Right cardiac atrium (tissue), 5 donors: Measurements from ENCODE around the gene DOK5. TPM values are rescaled to one million over a fixed set of nuclear protein-coding genes. Genes with fewer than 3 reads are reported as not detected.

Experiments used
- ATAC-seq, 2 donors: fragments of 200-7000 bp; cut with Tn5 transposase; one replicate each; pipeline versions ENCODE4 v1.8.0 to v1.9.1; 2020; ENCODE audit warnings: moderate library complexity in 2 of 2, mild to moderate bottlenecking in 1 of 2
- DNase-seq, 3 donors: peaks; one replicate each; pipeline ENCODE4 v3.0.0-alpha.2; 2020
- H3K27ac ChIP-seq: one replicate; pipeline ENCODE4 v1.5.1; 2013; ENCODE audit warnings: mild to moderate bottlenecking, low read length, control low read depth, moderate library complexity
- H3K27me3 ChIP-seq: one replicate; pipeline ENCODE4 v1.6.1; 2013; ENCODE audit not compliant: control insufficient read depth, insufficient read depth
- H3K4me1 ChIP-seq: one replicate; pipeline ENCODE4 v1.6.1; 2013; ENCODE audit warnings: low read length; ENCODE audit not compliant: control insufficient read depth, insufficient read depth
- H3K4me3 ChIP-seq: one replicate; pipeline ENCODE4 v1.5.1; 2013; ENCODE audit warnings: low read length, control low read depth
- H3K9me3 ChIP-seq: one replicate; pipeline ENCODE4 v1.6.1; 2013; ENCODE audit warnings: low read length; ENCODE audit not compliant: control insufficient read depth
- WGBS: extraction: QIAGEN DNeasy Blood & Tissue Kit; methylation state at CpG from one replicate; pipeline ENCODE4 v1.1.7; 2013; 5-methylcytosine and 5-hydroxymethylcytosine counted together
- intact Hi-C, 4 donors: fragments of 100-400 bp; cut with DNase I; formaldehyde crosslinking; loops; one replicate each; pipeline versions ENCODE4 v1.11.0 to v1.14.0; 2022 to 2023
- polyA plus RNA-seq: library from polyadenylated mRNA; stranded (reverse); fragments of 200-250 nt; gene quantifications from one replicate; pipeline ENCODE4 v1.2.3, GENCODE V29; 2013
- total RNA-seq, 4 donors: library from RNA; stranded (reverse); fragmentation: NEBNext Ultra II Directional; extraction: Animal tissue kit (Norgen Biotek cat#: 25700); gene quantifications; one replicate each; pipeline ENCODE4 v1.2.1, GENCODE V29; 2021
- donor health status: healthy with polysubstance abuse.
- donor health status: DM: no; HTN: yes; CAD: no.
- donor health status: DM: no; HTN: no; CAD: no.
- donor health status: DM: no; HTN: yes; CAD: no; lungs with severe emphysema.
- donor health status: DM: yes; HTN: yes; CAD: no.

DOK5 gene
- total and polyA plus RNA-seq, 5 donors, result 10.6 to 20.2 (median 16.0) TPM

GRCh38 chr20:54590856-54591255, 115.5 kb downstream of the DOK5 start:
- intact Hi-C loops, result no loop called here
- no peaks in the 10 kb centered on the region for H3K4me1 ChIP-seq
- H3K27me3 ChIP-seq, result no peaks in the 10 kb centered on the region
- no peak overlapping the region for H3K4me3 ChIP-seq
- DNase-seq (no peak), ATAC-seq (no peak)
- no peaks in the 10 kb centered on the region for H3K9me3 ChIP-seq
- no peak overlapping the region for H3K27ac ChIP-seq

- Histone ChIP-seq H3K9me3 (no peaks in the 10 kb centered on the region), H3K27ac (no peak overlapping the region), H3K4me1 (no peaks in the 10 kb centered on the region), H3K27me3 (no peaks in the 10 kb centered on the region), H3K4me3 (no peak overlapping the region)
- ATAC-seq, result no peak
- no peak for DNase-seq
- intact Hi-C loops, result no loop called here
Measured at GRCh38 chr20:54596651-54597050, 121.3 kb downstream of the DOK5 start.

DNA sequence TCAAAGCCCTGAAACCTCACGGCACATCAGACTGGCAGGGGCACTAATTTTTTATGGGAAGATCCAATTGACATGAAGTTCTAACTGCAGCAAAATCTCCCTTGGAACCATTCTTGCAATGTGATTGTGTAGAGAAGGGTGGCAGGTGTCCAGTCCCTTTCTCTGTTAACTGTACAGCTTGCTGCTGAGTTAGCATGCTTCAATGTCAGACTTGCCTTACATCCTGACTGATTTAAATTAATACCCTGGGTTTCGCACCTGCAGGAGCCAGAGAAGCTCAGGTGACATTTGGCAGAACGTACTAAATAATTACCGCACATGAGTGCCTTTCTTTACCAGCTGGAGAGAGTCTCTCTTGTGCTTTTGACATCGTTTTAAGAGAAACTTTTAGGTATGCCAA, 123.0 kb downstream of the DOK5 start:
- intact Hi-C loops, result no loop called here
- DNase-seq (no peak), ATAC-seq (no peak)
- Histone ChIP-seq H3K4me3 (no peak overlapping the region), H3K4me1 (no peaks in the 10 kb centered on the region), H3K27me3 (no peaks in the 10 kb centered on the region), H3K27ac (no peak overlapping the region), H3K9me3 (no peaks in the 10 kb centered on the region)
- WGBS, result 95% methylated on average over 5 of the region's 5 CpGs

DNA sequence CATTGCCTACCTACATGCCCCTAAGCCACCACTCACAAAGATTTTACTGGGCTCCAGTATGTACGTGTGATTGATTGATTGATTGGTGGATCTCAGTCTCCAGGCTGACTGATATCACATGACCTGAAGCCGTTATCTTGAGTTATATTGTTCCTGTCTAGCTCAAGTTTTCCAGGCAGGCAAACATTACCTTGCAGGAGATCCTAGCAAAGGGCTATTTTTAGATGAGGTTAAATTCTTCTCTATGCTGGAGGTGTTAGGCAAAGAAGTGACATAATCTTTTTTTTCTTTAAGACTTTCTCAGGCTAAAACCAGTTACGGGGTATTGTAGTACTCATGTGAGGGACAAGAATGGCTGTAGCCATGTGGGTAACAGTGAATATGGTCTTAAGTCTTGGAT, 125.2 kb downstream of the DOK5 start:
- 68% methylated on average over 3 of the region's 3 CpGs for WGBS
- DNase-seq (no peak), ATAC-seq (no peak)
- Histone ChIP-seq H3K4me1 (no peaks in the 10 kb centered on the region), H3K9me3 (no peaks in the 10 kb centered on the region), H3K27me3 (no peaks in the 10 kb centered on the region), H3K4me3 (no peak overlapping the region), H3K27ac (no peak overlapping the region)
- intact Hi-C loops, result no loop called here

GRCh38 chr20:54601831-54602515, 126.6 kb downstream of the DOK5 start:
- H3K27ac ChIP-seq, result no peak overlapping the region
- ATAC-seq (no peak), DNase-seq (no peak)
- 89% methylated on average over 10 of the region's 10 CpGs for WGBS
- no peaks in the 10 kb centered on the region for H3K27me3 ChIP-seq
- H3K9me3 ChIP-seq, result no peaks in the 10 kb centered on the region
- H3K4me1 ChIP-seq, result no peaks in the 10 kb centered on the region
- intact Hi-C loops, result no loop called here
- H3K4me3 ChIP-seq, result no peak overlapping the region

GRCh38 chr20:54605319-54605718, 129.9 kb downstream of the DOK5 start:
- H3K4me3 ChIP-seq, result no peak overlapping the region
- ATAC-seq, result no peak
- no peaks in the 10 kb centered on the region for H3K27me3 ChIP-seq
- no peak overlapping the region for H3K27ac ChIP-seq
- DNase-seq, result no peak
- WGBS, result 93% methylated on average over 3 of the region's 3 CpGs
- H3K4me1 ChIP-seq, result no peaks in the 10 kb centered on the region
- H3K9me3 ChIP-seq, result no peaks in the 10 kb centered on the region
- intact Hi-C loops, result no loop called here

GRCh38 chr20:54606380-54606779, 131.0 kb downstream of the DOK5 start:
- Histone ChIP-seq H3K9me3 (no peaks in the 10 kb centered on the region), H3K27ac (no peak overlapping the region), H3K27me3 (no peaks in the 10 kb centered on the region), H3K4me1 (no peaks in the 10 kb centered on the region), H3K4me3 (no peak overlapping the region)
- DNase-seq (no peak), ATAC-seq (no peak)
- WGBS, result 78% methylated on average over 3 of the region's 3 CpGs
- intact Hi-C loops, result no loop called here

DNA sequence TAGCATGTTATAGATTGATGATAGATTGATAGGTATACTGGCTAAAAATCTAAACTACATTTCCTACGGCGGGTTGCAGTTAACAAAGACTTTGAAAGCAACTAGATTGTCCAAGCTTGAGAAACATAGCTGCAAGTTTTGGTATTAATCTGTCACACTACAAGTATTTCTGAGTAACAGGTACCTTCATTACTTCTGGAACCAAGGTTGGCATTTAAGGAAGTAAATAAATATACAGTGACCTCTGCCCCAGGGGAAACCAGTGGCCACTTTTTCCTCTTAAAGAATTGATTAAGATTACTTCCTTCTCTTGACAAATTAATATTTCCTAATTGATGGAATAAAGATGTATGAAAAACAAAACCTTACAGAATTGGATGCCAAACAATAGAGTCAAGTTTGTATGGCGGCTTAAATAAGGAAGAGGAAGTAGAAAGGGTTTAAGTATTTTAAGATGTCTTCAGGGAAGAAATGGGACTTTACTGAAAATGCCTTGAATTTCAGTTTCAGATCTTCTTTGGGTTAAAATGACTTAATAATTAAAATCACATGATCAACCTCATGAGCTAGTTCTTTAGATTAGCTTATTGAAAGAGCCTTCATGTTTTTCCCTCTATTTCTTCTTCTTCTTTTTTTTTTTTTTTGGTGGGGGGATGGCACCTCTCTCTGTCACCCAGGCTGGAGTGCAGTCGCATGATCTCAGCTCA, 132.8 kb downstream of the DOK5 start:
- no peak overlapping the region for H3K4me3 ChIP-seq
- H3K4me1 ChIP-seq, result no peaks in the 10 kb centered on the region
- DNase-seq (no peak), ATAC-seq (no peak)
- no peak overlapping the region for H3K27ac ChIP-seq
- H3K9me3 ChIP-seq, result no peaks in the 10 kb centered on the region
- H3K27me3 ChIP-seq, result no peaks in the 10 kb centered on the region
- WGBS, result 95% methylated on average over 4 of the region's 4 CpGs
- intact Hi-C loops, result no loop called here

- ATAC-seq (no peak), DNase-seq (no peak)
- Histone ChIP-seq H3K9me3 (no peaks in the 10 kb centered on the region), H3K27ac (no peak overlapping the region), H3K27me3 (no peaks in the 10 kb centered on the region), H3K4me3 (no peak overlapping the region), H3K4me1 (no peaks in the 10 kb centered on the region)
- WGBS, result 96% methylated on average over 5 of the region's 5 CpGs
- intact Hi-C loops, result no loop called here
Measured at GRCh38 chr20:54608943-54609342, 133.6 kb downstream of the DOK5 start.

DNA sequence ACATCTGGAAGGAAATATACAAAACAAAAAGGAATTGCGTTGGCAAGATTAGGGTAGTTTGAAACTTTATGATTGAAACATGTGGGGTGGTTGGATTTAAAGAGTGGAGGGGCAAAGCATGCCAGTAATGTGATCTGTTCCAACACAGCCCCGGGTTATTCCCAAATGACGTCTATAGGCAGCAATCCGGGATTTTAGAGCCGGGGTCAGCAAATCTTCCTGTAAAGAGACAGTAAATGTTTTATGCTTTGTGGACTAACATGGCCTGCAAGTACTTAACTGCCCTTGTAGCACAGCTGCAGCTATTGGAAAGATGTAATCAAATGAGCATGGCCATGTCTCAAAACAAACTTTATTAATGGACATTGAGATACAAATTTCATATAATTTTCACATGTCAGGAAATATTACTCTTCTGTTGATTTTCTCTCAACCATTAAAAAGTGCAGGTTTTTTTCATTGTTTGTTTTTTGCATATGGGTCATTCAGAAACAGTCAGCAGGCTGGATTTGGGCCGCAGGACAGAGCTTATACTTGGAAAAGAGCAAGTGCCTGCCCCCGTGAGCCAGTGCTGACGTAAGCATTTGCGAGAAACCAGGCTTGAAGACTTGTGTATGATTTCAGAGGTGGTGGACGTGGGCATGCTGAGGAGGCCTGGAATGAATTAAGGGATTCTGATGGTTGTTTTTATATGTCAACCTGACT, 136.5 kb downstream of the DOK5 start:
- ATAC-seq (no peak), DNase-seq (no peak)
- Histone ChIP-seq H3K27ac (no peak overlapping the region), H3K27me3 (no peaks in the 10 kb centered on the region), H3K4me1 (no peaks in the 10 kb centered on the region), H3K4me3 (no peak overlapping the region), H3K9me3 (no peaks in the 10 kb centered on the region)
- intact Hi-C loops, result no loop called here
- WGBS, result 86% methylated on average over 10 of the region's 10 CpGs

DNA sequence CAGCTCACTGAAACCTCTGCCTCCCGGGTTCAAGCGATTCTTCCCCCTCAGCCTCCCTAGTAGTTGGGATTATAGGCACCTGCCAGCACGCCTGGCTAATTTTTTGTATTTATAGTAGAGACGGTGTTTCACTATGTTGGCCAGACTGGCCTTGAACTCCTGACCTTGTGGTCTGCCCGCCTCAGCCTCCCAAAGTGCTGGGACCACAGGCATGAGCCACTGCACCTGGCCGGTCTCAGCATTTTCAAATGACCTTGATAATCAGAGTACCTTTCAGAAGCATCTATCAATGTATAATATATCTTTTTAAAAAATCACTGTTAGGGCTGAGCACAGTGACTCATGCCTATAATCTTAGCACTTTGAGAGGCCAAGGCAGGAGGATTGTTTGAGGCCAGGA, 143.0 kb downstream of the DOK5 start:
- Histone ChIP-seq H3K27ac (no peak overlapping the region), H3K27me3 (no peaks in the 10 kb centered on the region), H3K9me3 (no peaks in the 10 kb centered on the region), H3K4me1 (no peaks in the 10 kb centered on the region), H3K4me3 (no peak overlapping the region)
- intact Hi-C loops, result no loop called here
- DNase-seq (no peak), ATAC-seq (no peak)
- 93% methylated on average over 6 of the region's 6 CpGs for WGBS
